ENCODE data around the gene DENND5B. TPM values are rescaled to one million over a fixed set of nuclear protein-coding genes. Genes with fewer than 3 reads are reported as not detected.

Gene DENND5B
- total RNA-seq, 1 experiment from 2014 or later: 9.2 TPM

DNA sequence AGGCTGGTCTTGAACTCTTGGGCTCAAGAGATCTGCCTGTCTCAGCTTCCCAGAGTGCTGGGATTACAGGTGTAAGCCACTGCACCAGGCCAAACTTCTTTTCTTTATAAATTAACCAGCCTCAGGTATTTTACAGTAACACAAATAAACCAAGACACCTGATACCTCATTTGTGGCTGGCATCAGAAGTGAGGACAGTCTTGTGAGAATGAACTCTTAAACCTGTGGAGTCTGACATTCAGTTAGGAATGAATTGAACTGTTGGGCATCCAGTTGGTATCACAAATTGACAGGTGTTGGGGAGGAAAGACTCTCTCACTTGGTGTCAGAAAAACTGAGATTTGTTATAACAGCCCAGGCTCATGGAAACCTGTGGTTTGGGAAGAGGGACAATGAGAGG lies 120.5 kb downstream of the DENND5B start:
- no peak overlapping the region for H3K4me2 ChIP-seq
- H3F3A ChIP-seq (ENCODE audit: insufficient read depth, low read depth): no peaks in the 10 kb centered on the region
- H3K4me3 ChIP-seq: no peak overlapping the region
- no peaks in the 10 kb centered on the region for H3K4me1 ChIP-seq (replicated peaks; ENCODE audit: insufficient read depth)
- ChIA-PET POLR2A (ENCODE audit: unreplicated experiment) (no interaction called here), CTCF (no interaction called here)
- intact Hi-C loops (cut with micrococcal nuclease; ENCODE audit: unreplicated experiment): no loop called here
- no peaks in the 10 kb centered on the region for H4K20me1 ChIP-seq (ENCODE audit: insufficient read depth)
- no peak overlapping the region for H3K27ac ChIP-seq
- DNase-seq: no peak
- H3K9me2 ChIP-seq (ENCODE audit: insufficient read depth): no peaks in the 10 kb centered on the region
- no peak overlapping the region for H2AFZ ChIP-seq
- H3K9me3 ChIP-seq (ENCODE audit: insufficient read depth, low read depth): no peaks in the 10 kb centered on the region
- H3K27me3 ChIP-seq (ENCODE audit: insufficient read depth, low read depth): no peaks in the 10 kb centered on the region
- H3K79me2 ChIP-seq (ENCODE audit: low read depth): no peaks in the 10 kb centered on the region
- no TSS peak for BruUV-seq (replicated peaks)
- TF ChIP-seq EZH2 (IDR thresholded peaks at IDR 0.05; ENCODE audit: low read depth): no peak
- TF ChIP-seq, protein P1, sequence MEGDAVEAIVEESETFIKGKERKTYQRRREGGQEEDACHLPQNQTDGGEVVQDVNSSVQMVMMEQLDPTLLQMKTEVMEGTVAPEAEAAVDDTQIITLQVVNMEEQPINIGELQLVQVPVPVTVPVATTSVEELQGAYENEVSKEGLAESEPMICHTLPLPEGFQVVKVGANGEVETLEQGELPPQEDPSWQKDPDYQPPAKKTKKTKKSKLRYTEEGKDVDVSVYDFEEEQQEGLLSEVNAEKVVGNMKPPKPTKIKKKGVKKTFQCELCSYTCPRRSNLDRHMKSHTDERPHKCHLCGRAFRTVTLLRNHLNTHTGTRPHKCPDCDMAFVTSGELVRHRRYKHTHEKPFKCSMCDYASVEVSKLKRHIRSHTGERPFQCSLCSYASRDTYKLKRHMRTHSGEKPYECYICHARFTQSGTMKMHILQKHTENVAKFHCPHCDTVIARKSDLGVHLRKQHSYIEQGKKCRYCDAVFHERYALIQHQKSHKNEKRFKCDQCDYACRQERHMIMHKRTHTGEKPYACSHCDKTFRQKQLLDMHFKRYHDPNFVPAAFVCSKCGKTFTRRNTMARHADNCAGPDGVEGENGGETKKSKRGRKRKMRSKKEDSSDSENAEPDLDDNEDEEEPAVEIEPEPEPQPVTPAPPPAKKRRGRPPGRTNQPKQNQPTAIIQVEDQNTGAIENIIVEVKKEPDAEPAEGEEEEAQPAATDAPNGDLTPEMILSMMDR (conservative IDR thresholded peaks at IDR 0.05): no peak
- no peaks in the 10 kb centered on the region for H3K36me3 ChIP-seq (ENCODE audit: low read depth)

DNA sequence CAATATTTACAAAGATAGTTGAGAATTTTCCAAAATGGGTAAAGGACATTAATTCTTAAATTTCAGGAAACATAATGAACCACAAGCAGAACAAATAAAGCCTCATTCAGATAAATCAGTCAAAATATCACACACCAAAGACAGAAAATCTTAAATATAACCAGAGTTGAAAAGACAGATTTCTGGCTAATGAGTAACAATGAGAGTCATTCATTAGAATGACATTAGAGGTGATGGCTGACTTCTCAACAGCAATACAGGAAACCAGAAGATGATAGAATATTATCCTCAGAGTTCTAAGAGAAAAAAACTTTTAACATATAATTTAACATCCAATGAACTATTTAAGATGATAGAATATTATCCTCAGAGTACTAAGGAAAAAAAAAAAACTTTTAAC lies 124.2 kb downstream of the DENND5B start:
- CTCF ChIA-PET: no interaction called here

DNA sequence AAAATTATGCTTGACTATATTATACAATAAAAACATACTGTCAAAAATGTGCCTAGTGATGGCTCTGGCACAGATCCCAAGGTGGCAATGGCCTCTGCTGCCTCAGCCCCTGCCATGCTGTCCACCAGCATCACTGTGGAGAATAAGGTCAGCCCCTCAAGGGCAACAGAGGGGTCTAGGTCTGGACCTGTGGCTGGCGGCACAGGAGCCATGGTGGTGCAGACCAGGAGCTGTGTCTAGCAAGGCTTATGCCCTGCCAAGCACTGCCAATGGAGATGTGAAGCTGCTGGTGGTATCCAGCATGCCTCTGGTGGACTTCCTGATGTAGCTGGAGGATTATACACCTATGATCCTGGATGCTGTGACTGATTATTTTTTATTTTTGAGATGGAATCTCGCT lies 125.9 kb downstream of the DENND5B start:
- Histone ChIP-seq H3K9me2 (ENCODE audit: insufficient read depth) (no peaks in the 10 kb centered on the region), H3K9me3 (ENCODE audit: insufficient read depth, low read depth) (no peaks in the 10 kb centered on the region), H3K36me3 (ENCODE audit: low read depth) (no peaks in the 10 kb centered on the region), H3K4me2 (no peak overlapping the region), H3K79me2 (ENCODE audit: low read depth) (no peaks in the 10 kb centered on the region), H3K4me1 (replicated peaks; ENCODE audit: insufficient read depth) (no peaks in the 10 kb centered on the region), H3K4me3 (no peak overlapping the region), H4K20me1 (ENCODE audit: insufficient read depth) (no peaks in the 10 kb centered on the region), H3K27me3 (ENCODE audit: insufficient read depth, low read depth) (no peaks in the 10 kb centered on the region), H3F3A (ENCODE audit: insufficient read depth, low read depth) (no peaks in the 10 kb centered on the region), H3K27ac (no peak overlapping the region), H2AFZ (no peak overlapping the region)
- TF ChIP-seq EZH2 (IDR thresholded peaks at IDR 0.05; ENCODE audit: low read depth): no peak
- ChIA-PET CTCF (no interaction called here), POLR2A (ENCODE audit: unreplicated experiment) (no interaction called here)
- intact Hi-C loops (cut with micrococcal nuclease; ENCODE audit: unreplicated experiment): no loop called here
- no peak for DNase-seq
- no TSS peak for BruUV-seq (replicated peaks)

More for the DNA sequence above, 124.2 kb downstream of the DENND5B start:
- H3K36me3 ChIP-seq (ENCODE audit: low read depth): no peaks in the 10 kb centered on the region
- no peak for DNase-seq
- no peaks in the 10 kb centered on the region for H3K27me3 ChIP-seq (ENCODE audit: insufficient read depth, low read depth)
- H2AFZ ChIP-seq: no peak overlapping the region
- H3K4me3 ChIP-seq: no peak overlapping the region
- H3K27ac ChIP-seq: no peak overlapping the region
- BruUV-seq (replicated peaks): no TSS peak
- no peaks in the 10 kb centered on the region for H3K9me2 ChIP-seq (ENCODE audit: insufficient read depth)
- intact Hi-C loops (cut with micrococcal nuclease; ENCODE audit: unreplicated experiment): no loop called here
- TF ChIP-seq EZH2 (IDR thresholded peaks at IDR 0.05; ENCODE audit: low read depth): no peak
- no peaks in the 10 kb centered on the region for H4K20me1 ChIP-seq (ENCODE audit: insufficient read depth)
- H3K4me2 ChIP-seq: no peak overlapping the region
- H3K4me1 ChIP-seq (replicated peaks; ENCODE audit: insufficient read depth): no peaks in the 10 kb centered on the region
- H3K79me2 ChIP-seq (ENCODE audit: low read depth): no peaks in the 10 kb centered on the region
- no peaks in the 10 kb centered on the region for H3F3A ChIP-seq (ENCODE audit: insufficient read depth, low read depth)
- POLR2A ChIA-PET (ENCODE audit: unreplicated experiment): no interaction called here
- H3K9me3 ChIP-seq (ENCODE audit: insufficient read depth, low read depth): no peaks in the 10 kb centered on the region

DNA sequence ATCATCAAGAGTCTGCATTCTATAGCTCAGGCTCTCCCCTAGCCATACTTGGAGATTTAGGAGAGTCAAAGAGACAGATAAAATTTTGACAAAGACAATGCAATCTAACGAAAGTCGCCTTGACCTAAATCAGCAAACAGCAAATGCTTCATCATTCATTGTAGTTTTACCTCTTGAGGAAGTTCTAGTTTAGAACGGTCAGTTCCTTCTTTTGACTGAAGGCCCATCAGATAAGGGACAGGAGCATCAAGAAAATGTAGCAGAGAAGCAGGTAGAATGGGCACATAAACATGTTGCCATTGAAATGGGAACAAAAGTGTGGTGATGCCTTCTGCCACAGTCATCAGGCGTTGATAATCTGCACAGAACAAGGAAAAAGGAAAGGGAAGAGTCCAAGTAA lies 130.9 kb downstream of the DENND5B start:
- CTCF ChIA-PET: no interaction called here
- POLR2A ChIA-PET (ENCODE audit: unreplicated experiment): no interaction called here
- intact Hi-C loops (cut with micrococcal nuclease; ENCODE audit: unreplicated experiment): no loop called here
- no peaks in the 10 kb centered on the region for H3K27me3 ChIP-seq (ENCODE audit: insufficient read depth, low read depth)
- H3K36me3 ChIP-seq (ENCODE audit: low read depth): no peaks in the 10 kb centered on the region
- no peaks in the 10 kb centered on the region for H3K4me1 ChIP-seq (replicated peaks; ENCODE audit: insufficient read depth)
- TF ChIP-seq EZH2 (IDR thresholded peaks at IDR 0.05; ENCODE audit: low read depth): no peak
- TF ChIP-seq, protein P1 (conservative IDR thresholded peaks at IDR 0.05): no peak
- DNase-seq: no peak
- H4K20me1 ChIP-seq (ENCODE audit: insufficient read depth): no peaks in the 10 kb centered on the region
- no TSS peak for BruUV-seq (replicated peaks)
- H3K9me2 ChIP-seq (ENCODE audit: insufficient read depth): no peaks in the 10 kb centered on the region
- no peak overlapping the region for H3K27ac ChIP-seq
- no peak overlapping the region for H3K4me3 ChIP-seq
- no peak overlapping the region for H2AFZ ChIP-seq
- H3K79me2 ChIP-seq (ENCODE audit: low read depth): no peaks in the 10 kb centered on the region
- no peaks in the 10 kb centered on the region for H3K9me3 ChIP-seq (ENCODE audit: insufficient read depth, low read depth)
- no peaks in the 10 kb centered on the region for H3F3A ChIP-seq (ENCODE audit: insufficient read depth, low read depth)
- no peak overlapping the region for H3K4me2 ChIP-seq
